NCI-H1694 (cell line): Measurements from ENCODE around the gene IFI27.

ENCODE experiments used
- DNase-seq: peaks from one replicate; lab custom pipeline; 2025; lab: John Stamatoyannopoulos, UW

The IFI27 gene

GRCh38 chr14:94102768-94103482 is 7.6 kb upstream of the IFI27 start:
- no peak for DNase-seq

- DNase-seq, result no peak
Measured at GRCh38 chr14:94103554-94104150, 6.9 kb upstream of the IFI27 start.

- no peak for DNase-seq
Measured at GRCh38 chr14:94104731-94105130, 5.8 kb upstream of the IFI27 start.

- no peak for DNase-seq
Measured at GRCh38 chr14:94109915-94110250, 653 bp upstream of the IFI27 start.

GRCh38 chr14:94111276-94112095 is 950 bp downstream of the IFI27 start:
- no peak for DNase-seq

GRCh38 chr14:94112513-94113063 is 2.1 kb downstream of the IFI27 start:
- no peak for DNase-seq

GRCh38 chr14:94113073-94113472 is 2.5 kb downstream of the IFI27 start:
- no peak for DNase-seq

GRCh38 chr14:94113490-94113889 is 3.0 kb downstream of the IFI27 start:
- peak; percentile 15 for DNase-seq

GRCh38 chr14:94113908-94114588 is 3.5 kb downstream of the IFI27 start:
- DNase-seq, result no peak

GRCh38 chr14:94114589-94115057 is 4.1 kb downstream of the IFI27 start:
- DNase-seq, result no peak

GRCh38 chr14:94115058-94115591 is 4.6 kb downstream of the IFI27 start:
- DNase-seq, result no peak

GRCh38 chr14:94115631-94116030 is 5.1 kb downstream of the IFI27 start:
- DNase-seq, result no peak

- DNase-seq, result no peak
Measured at GRCh38 chr14:94116701-94117100, 6.2 kb downstream of the IFI27 start.

GRCh38 chr14:94117856-94118255 is 7.3 kb downstream of the IFI27 start:
- DNase-seq, result no peak

- no peak for DNase-seq
Measured at GRCh38 chr14:94119071-94119470, 8.5 kb downstream of the IFI27 start.

- no peak for DNase-seq
Measured at GRCh38 chr14:94120667-94121340, 10.3 kb downstream of the IFI27 start.

- DNase-seq, result no peak
Measured at GRCh38 chr14:94121485-94121884, 10.9 kb downstream of the IFI27 start.

- no peak for DNase-seq
Measured at GRCh38 chr14:94122438-94122837, 11.9 kb downstream of the IFI27 start.

GRCh38 chr14:94123296-94123695 is 12.8 kb downstream of the IFI27 start:
- no peak for DNase-seq

GRCh38 chr14:94123868-94124267 is 13.3 kb downstream of the IFI27 start:
- DNase-seq, result no peak
